DOHH2 (cell line): Measurements from ENCODE around the gene RAB5A.

Experiments
- H3F3A ChIP-seq: fragments of 200-600 bp; sonication (generic), shearing (Covaris generic); 2 replicates; pipeline ENCODE4 v1.6.0; 2016; ENCODE audit warnings: antibody characterized with exemption, mild to moderate bottlenecking; ENCODE audit not compliant: control insufficient read depth, insufficient read depth
- H3K27ac ChIP-seq: fragments of 200-600 bp; sonication (generic); 2 replicates; pipeline ENCODE4 v1.5.1; 2014; ENCODE audit warnings: low read depth, mild to moderate bottlenecking, low read length, moderate library complexity
- H3K27me3 ChIP-seq: fragments of 200-600 bp; sonication (generic); 2 replicates; pipeline ENCODE4 v1.6.1; 2014; ENCODE audit warnings: mild to moderate bottlenecking, low read length, mixed read lengths; ENCODE audit not compliant: control insufficient read depth
- H3K36me3 ChIP-seq: fragments of 200-600 bp; sonication (generic); 2 replicates; pipeline ENCODE4 v1.6.1; 2014; ENCODE audit warnings: mild to moderate bottlenecking, low read length, moderate library complexity, mixed read lengths; ENCODE audit not compliant: control insufficient read depth
- H3K4me1 ChIP-seq: fragments of 200-600 bp; sonication (generic); 2 replicates; pipeline ENCODE4 v1.6.1; 2014; ENCODE audit warnings: mild to moderate bottlenecking, low read length, mixed read lengths; ENCODE audit not compliant: control insufficient read depth
- H3K4me2 ChIP-seq: fragments of 200-600 bp; sonication (generic); 2 replicates; pipeline ENCODE4 v1.6.0; 2014; ENCODE audit warnings: mild to moderate bottlenecking, low read length, moderate library complexity
- H3K4me3 ChIP-seq: fragments of 200-600 bp; sonication (generic); 2 replicates; pipeline ENCODE4 v1.5.1; 2014; ENCODE audit warnings: mild to moderate bottlenecking, low read length, mixed read lengths
- H3K79me2 ChIP-seq: fragments of 200-600 bp; sonication (generic); 2 replicates; pipeline ENCODE4 v1.6.1; 2014; ENCODE audit warnings: mild to moderate bottlenecking, low read length, mixed read lengths; ENCODE audit not compliant: control insufficient read depth
- H3K9me2 ChIP-seq: fragments of 200-600 bp; sonication (generic); replicated peaks from 2 replicates; pipeline ENCODE4 v1.6.1; 2014; ENCODE audit warnings: mild to moderate bottlenecking, low read length, mixed read lengths; ENCODE audit not compliant: control insufficient read depth
- H3K9me3 ChIP-seq: fragments of 200-600 bp; sonication (generic); 2 replicates; pipeline ENCODE4 v1.6.1; 2014; ENCODE audit warnings: antibody characterized with exemption, low read length, mixed read lengths; ENCODE audit not compliant: control insufficient read depth, insufficient read depth
- H4K20me1 ChIP-seq: fragments of 200-600 bp; sonication (generic); 2 replicates; pipeline ENCODE4 v1.6.0; 2014; ENCODE audit warnings: low read depth, mild to moderate bottlenecking, antibody characterized with exemption, low read length, moderate library complexity; ENCODE audit not compliant: control insufficient read depth, insufficient read depth
- EZH2phosphoT487 ChIP-seq: fragments of 200-600 bp; sonication (generic); IDR thresholded peaks from 2 replicates; pipeline ENCODE4 v1.6.1; 2017; ENCODE audit warnings: borderline replicate concordance, mild to moderate bottlenecking, antibody characterized with exemption, low read length, moderate library complexity, mixed read lengths
- TF ChIP-seq, protein P1 (sequence below): fragments of 200-600 bp; sonication (generic); IDR thresholded peaks from one replicate; pipeline ENCODE4 v1.5.1; 2014; ENCODE audit warnings: antibody characterized with exemption, mild to moderate bottlenecking, low read depth, low read length; ENCODE audit not compliant: poor library complexity, severe bottlenecking

Gene RAB5A

DNA sequence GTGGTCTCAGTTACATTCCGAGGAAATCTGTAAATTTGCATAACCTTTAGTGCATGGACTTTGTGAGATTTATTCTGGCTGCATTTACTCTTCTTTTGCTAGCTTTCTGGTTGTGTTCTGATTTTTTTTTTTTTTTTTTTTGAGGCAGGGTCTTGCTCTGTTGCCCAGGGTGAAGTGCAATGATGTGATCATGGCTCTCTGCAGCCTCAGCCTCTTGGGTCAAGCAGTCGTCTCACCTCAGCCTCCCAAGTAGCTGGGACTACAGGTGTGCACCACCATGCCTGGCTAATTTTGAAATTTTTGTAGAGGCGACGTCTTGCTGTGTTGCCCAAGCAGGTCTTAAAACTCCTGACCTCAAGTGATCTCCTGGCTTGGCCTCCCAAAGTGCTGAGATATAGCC, 12.6 kb downstream of the RAB5A start:
- H3K4me1 ChIP-seq = no peaks in the 10 kb centered on the region
- peaks cover 27% of the 10 kb centered on the region for H3K36me3 ChIP-seq
- peaks cover 96% of the 10 kb centered on the region for H3K79me2 ChIP-seq

DNA sequence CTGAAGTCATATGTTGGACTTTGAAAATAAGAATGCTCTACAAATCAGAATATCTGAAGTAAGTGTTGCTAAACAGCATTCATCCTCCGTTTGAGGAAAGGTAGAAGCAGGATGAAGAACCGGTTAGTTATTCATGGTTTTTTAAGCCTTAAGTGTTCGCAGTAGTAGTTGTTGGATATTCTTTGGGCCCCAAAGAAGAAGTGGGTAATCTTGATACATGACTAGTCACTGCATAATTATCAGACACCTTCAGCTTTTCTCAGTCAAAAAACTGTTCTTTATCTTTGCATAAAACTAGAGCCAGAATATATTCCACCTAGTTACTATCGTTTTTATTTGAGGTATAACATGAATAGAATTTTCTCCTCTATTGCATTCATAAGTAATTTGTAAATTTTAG, 13.8 kb downstream of the RAB5A start:
- peaks cover 17% of the 10 kb centered on the region for H3K36me3 ChIP-seq
- H3K4me1 ChIP-seq = no peaks in the 10 kb centered on the region
- H3K4me3 ChIP-seq = no peak overlapping the region
- peaks cover 2% of the 10 kb centered on the region; the same call in 1 of the 2 replicates for H3F3A ChIP-seq
- H3K9me3 ChIP-seq = no peaks in the 10 kb centered on the region
- H3K79me2 ChIP-seq = peaks cover 96% of the 10 kb centered on the region
- TF ChIP-seq EZH2phosphoT487 = no peak
- no peak overlapping the region for H3K27ac ChIP-seq
- no peaks in the 10 kb centered on the region for H3K9me2 ChIP-seq
- no peaks in the 10 kb centered on the region for H3K27me3 ChIP-seq
- no peak overlapping the region for H3K4me2 ChIP-seq
- no peaks in the 10 kb centered on the region for H4K20me1 ChIP-seq

More for the DNA sequence above, 12.6 kb downstream of the RAB5A start:
- Histone ChIP-seq H3K27me3 (no peaks in the 10 kb centered on the region), H3K4me3 (no peak overlapping the region), H3K9me3 (no peaks in the 10 kb centered on the region), H3K4me2 (no peak overlapping the region), H3K9me2 (no peaks in the 10 kb centered on the region), H4K20me1 (no peaks in the 10 kb centered on the region), H3K27ac (no peak overlapping the region), H3F3A (peaks cover 2% of the 10 kb centered on the region; the same call in 1 of the 2 replicates)
- no peak for TF ChIP-seq EZH2phosphoT487
- TF ChIP-seq, protein P1, sequence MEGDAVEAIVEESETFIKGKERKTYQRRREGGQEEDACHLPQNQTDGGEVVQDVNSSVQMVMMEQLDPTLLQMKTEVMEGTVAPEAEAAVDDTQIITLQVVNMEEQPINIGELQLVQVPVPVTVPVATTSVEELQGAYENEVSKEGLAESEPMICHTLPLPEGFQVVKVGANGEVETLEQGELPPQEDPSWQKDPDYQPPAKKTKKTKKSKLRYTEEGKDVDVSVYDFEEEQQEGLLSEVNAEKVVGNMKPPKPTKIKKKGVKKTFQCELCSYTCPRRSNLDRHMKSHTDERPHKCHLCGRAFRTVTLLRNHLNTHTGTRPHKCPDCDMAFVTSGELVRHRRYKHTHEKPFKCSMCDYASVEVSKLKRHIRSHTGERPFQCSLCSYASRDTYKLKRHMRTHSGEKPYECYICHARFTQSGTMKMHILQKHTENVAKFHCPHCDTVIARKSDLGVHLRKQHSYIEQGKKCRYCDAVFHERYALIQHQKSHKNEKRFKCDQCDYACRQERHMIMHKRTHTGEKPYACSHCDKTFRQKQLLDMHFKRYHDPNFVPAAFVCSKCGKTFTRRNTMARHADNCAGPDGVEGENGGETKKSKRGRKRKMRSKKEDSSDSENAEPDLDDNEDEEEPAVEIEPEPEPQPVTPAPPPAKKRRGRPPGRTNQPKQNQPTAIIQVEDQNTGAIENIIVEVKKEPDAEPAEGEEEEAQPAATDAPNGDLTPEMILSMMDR = no peak

DNA sequence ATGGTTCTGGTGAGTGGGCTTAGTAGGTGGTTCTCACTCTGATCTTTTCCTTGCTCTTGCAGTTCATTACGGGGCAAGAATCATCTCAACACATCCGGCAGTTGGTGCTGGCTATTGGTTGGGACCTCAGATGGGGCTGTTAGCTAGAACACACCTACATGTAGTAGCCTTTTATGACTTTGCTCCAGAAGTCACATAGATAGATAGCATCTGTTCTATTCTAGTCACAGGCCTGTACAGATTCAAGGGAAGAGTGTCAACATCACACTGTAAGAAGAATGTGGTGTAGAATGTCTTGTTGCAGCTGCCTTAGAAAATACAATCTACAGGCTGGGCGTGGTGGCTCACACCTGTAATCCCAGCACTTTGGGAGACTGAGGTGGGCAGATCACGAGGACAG, 15.1 kb downstream of the RAB5A start:
- Histone ChIP-seq H3K9me3 (no peaks in the 10 kb centered on the region), H3K27ac (no peak overlapping the region), H3K9me2 (no peaks in the 10 kb centered on the region), H3F3A (peaks cover 2% of the 10 kb centered on the region; the same call in 1 of the 2 replicates), H4K20me1 (no peaks in the 10 kb centered on the region), H3K4me2 (no peak overlapping the region), H3K79me2 (peaks cover 96% of the 10 kb centered on the region), H3K27me3 (no peaks in the 10 kb centered on the region), H3K4me3 (no peak overlapping the region), H3K36me3 (peaks cover 18% of the 10 kb centered on the region), H3K4me1 (no peaks in the 10 kb centered on the region)
- TF ChIP-seq EZH2phosphoT487 = no peak
- TF ChIP-seq, protein P1 = no peak

DNA sequence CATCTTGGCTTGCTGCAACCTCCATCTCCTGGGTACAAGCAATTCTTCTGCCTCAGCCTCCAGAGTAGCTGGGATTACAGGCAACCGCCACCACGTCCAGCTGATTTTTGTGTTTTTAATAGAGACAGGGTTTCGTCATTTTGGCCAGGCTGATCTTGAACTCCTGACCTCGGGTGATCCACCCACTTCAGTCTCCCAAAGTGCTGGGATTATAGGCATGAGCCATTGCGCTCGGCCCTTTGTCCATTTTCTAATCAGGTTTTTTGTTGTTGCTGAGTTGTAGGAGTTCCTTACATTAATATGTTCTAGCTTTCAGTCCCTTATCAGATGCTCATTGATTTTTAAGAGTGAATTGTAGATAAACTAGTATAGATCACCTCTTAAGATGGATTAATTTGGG, 20.3 kb downstream of the RAB5A start:
- Histone ChIP-seq H3K9me2 (no peaks in the 10 kb centered on the region), H3F3A (no peaks in the 10 kb centered on the region), H3K4me3 (no peak overlapping the region), H3K4me1 (peaks cover 4% of the 10 kb centered on the region; the same call in 1 of the 2 replicates), H3K36me3 (peaks cover 17% of the 10 kb centered on the region), H3K79me2 (peaks cover 94% of the 10 kb centered on the region), H3K9me3 (no peaks in the 10 kb centered on the region), H4K20me1 (0 out of 2 replicates have a peak, but pooled peaks cover 3% of the 10 kb centered on the region), H3K27me3 (no peaks in the 10 kb centered on the region), H3K27ac (no peak overlapping the region), H3K4me2 (no peak overlapping the region)
- no peak for TF ChIP-seq EZH2phosphoT487
